ENCODE results near the gene MITF. TPM values are rescaled to one million over a fixed set of nuclear protein-coding genes. Genes with fewer than 3 reads are reported as not detected.

Gene MITF
- total RNA-seq, 2 experiments from 2014 or later = 1.4 to 1.6 TPM

DNA sequence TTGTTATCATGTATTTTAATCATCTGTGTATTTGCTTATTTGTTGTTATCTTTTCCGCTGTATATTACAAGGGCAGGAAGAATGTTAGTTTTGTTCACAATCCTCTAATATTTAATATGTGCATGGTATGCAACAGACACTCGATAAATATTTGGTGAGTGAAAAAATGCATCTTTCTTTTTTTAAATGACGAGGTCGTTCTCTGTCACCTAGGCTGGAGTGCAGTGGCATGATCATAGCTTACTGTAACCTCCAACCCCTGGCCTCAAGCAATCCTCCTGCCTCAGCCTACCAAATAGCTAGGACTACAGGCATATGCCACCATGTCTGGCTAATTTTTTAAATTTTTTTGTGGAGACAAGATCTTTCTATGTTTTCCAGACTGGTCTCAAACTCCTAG is 66.2 kb downstream of the MITF start:
- Mint-ChIP-seq H3K4me3 (no peak overlapping the region), H3K36me3 (no peaks in the 10 kb centered on the region), H3K4me1 (no peaks in the 10 kb centered on the region), H3K27ac (no peak overlapping the region), H3K27me3 (peaks cover 3% of the 10 kb centered on the region), H3K9me3 (no peaks in the 10 kb centered on the region)
- ATAC-seq (ENCODE audit: low read depth) = no peak
- no peak for DNase-seq
- POLR2A ChIA-PET = no interaction called here

DNA sequence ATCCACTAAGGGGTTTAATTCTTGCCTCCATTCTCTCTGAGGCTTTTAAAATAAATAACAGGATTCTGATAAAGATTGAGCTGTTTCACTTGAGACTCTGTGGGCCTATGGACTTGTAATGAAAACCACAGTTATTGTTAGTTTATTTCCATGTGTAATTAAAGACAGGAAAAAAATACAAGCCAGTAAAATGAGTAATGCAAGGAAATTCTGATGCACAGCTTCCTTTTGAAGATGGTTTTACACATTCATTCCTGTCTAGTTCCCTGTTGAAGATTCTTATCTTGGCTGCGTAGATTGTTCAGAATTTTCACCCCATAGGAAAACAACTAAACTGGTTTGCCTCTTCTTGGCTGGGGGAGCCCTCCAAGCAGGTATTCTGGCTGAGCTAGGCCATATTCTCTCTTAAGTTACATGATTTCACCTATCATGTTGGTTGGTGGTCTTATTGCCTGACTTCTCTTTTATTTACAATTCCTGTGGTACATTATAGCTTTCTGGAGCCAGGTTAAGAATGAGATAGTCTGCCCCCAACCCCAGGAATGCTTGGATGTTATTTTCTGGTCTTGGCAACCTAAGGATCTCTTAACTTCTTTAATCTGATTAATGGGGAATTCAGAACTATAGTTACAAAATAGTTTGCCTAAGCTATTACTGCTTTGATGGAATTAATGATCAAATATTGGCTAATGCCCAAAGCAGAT is 67.6 kb downstream of the MITF start:
- no peaks in the 10 kb centered on the region for H3K4me1 Mint-ChIP-seq
- POLR2A ChIA-PET = no interaction called here
- no peaks in the 10 kb centered on the region for H3K36me3 Mint-ChIP-seq
- H3K27ac Mint-ChIP-seq = no peak overlapping the region
- DNase-seq = no peak
- ATAC-seq (ENCODE audit: low read depth) = no peak
- H3K9me3 Mint-ChIP-seq = no peaks in the 10 kb centered on the region
- H3K27me3 Mint-ChIP-seq = peaks cover 3% of the 10 kb centered on the region
- no peak overlapping the region for H3K4me3 Mint-ChIP-seq

DNA sequence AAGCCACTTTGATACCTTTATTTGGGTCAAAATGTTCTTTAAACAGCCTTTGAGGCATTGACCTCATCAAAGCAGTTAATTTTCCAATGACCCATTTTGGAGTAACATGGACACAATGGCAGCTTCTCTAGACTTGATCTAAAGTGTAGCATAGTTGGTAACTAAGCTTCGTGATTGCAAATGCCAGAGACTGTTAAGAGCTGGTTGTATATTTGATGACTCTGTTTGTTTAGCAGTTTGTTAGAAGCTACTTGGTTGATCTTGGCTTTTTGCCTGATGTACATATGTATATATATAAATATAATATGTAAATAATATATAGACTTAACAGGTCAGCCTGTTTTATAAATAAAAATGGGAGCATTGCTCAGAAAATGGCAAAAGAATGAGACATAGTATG is 68.4 kb downstream of the MITF start:
- H3K36me3 Mint-ChIP-seq = no peaks in the 10 kb centered on the region
- no peak overlapping the region for H3K27ac Mint-ChIP-seq
- H3K4me3 Mint-ChIP-seq = no peak overlapping the region
- peaks cover 3% of the 10 kb centered on the region for H3K27me3 Mint-ChIP-seq
- ATAC-seq (ENCODE audit: low read depth) (no peak), DNase-seq (no peak)
- H3K4me1 Mint-ChIP-seq = no peaks in the 10 kb centered on the region
- POLR2A ChIA-PET = no interaction called here
- no peaks in the 10 kb centered on the region for H3K9me3 Mint-ChIP-seq

DNA sequence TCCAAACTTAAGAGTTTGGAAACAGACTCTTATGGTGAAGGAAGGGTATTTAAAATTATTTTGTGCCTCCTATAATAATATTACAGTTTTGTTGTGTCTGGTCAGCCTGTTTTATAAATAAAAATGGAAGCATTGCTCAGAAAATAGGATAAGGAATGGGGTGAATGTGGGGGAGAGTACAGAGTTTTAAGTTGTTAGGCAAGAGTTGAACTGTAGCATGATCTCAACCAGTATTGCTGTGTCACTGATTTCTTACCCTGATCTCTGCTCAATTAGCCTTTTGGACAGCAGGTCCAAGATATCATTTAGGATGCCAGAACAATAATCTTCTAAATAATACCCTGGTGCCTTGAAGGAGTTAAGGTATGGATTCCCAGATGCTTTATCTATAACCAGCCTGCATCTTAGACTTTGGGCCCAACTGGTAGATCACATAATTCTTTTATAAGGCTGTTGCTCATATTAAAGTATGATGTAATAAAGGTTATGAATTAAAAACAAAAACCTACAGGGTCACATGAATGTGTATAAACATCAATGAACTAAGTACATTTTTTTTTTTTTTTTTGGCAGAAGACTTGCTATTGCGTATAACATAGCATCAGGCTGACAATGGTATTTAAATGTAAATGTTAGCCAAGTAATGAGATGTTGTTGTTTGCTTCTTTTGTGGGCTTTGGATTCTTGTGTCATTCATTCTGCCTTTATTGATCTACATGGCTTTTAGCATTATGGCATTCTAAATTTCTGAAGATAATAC is 70.0 kb downstream of the MITF start:
- H3K36me3 Mint-ChIP-seq = no peaks in the 10 kb centered on the region
- H3K27me3 Mint-ChIP-seq = peaks cover 3% of the 10 kb centered on the region
- POLR2A ChIA-PET = no interaction called here
- no peak overlapping the region for H3K4me3 Mint-ChIP-seq
- H3K4me1 Mint-ChIP-seq = no peaks in the 10 kb centered on the region
- no peaks in the 10 kb centered on the region for H3K9me3 Mint-ChIP-seq
- H3K27ac Mint-ChIP-seq = no peak overlapping the region
- ATAC-seq (ENCODE audit: low read depth) (no peak), DNase-seq (no peak)

DNA sequence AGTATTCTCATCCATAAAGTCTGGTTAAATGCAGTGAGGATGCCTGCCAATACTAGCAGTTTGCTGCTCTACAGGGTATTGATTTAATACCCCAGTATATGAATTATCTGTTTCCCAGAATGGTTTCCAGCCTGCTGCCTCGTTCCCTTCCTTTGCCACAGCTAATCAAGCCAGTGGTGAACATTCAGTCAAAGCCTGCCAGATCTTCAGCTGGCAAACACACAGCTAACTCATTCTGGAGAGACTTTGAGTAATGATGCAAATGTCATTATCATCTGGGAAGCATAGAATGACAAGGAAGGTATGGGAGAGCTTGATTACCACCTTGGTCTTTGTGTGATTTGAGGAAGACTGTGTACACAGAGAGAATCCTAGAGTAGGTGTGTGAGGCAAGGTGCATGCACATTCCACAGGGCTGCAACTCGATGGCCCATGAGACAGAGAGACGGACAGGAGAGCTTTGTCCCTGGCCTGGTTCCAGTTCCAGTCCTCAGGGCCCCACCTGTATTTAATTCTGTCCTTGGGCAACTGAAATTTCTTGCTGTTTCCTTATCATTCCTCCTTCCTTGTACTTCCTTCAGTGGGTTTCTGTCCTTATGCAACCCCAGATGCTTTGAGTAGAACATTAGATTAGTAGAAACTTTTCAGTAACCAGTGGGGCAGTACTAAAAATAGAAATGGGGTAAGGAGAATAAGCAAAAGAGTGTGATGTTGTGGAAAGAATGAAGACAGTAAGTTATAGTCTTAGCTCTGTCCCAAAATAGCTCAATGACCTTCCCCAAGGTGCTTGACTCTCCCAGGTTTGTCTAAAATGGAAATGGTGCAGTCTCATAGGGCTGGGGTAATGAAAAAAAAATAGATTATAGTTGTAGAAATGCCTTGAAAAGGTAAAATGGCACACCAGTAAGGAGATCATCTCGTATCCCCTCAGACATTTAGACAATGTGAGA is 72.5 kb downstream of the MITF start:
- ATAC-seq (ENCODE audit: low read depth) (no peak), DNase-seq (no peak)
- H3K27me3 Mint-ChIP-seq = peaks cover 3% of the 10 kb centered on the region
- H3K9me3 Mint-ChIP-seq = no peaks in the 10 kb centered on the region
- no peaks in the 10 kb centered on the region for H3K36me3 Mint-ChIP-seq
- H3K4me1 Mint-ChIP-seq = no peaks in the 10 kb centered on the region
- no peak overlapping the region for H3K27ac Mint-ChIP-seq
- POLR2A ChIA-PET = no interaction called here
- H3K4me3 Mint-ChIP-seq = no peak overlapping the region

DNA sequence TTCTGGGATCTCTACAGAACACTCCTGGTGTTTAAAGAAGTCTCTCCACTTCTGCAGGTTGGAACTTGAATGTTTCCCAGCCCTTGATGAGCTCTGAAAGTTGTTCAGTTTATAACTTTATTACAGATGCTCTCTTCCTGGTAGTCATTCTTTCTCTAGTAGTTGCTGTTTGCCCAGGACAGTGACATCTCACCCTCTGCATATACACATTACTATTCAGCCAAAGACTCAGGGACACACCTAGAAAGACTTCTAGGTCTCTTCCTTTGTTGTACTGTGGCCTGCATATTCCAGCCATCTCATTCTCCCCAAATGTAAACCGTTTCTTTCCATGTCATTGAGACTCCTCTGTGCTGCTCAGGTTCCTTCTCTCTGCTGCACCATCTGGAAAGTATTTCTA is 76.7 kb downstream of the MITF start:
- no peak for DNase-seq
- Mint-ChIP-seq H3K4me1 (no peaks in the 10 kb centered on the region), H3K9me3 (no peaks in the 10 kb centered on the region), H3K27ac (no peak overlapping the region), H3K27me3 (no peaks in the 10 kb centered on the region), H3K36me3 (no peaks in the 10 kb centered on the region), H3K4me3 (no peak overlapping the region)
- POLR2A ChIA-PET = no interaction called here
- ATAC-seq (ENCODE audit: low read depth) = no peak

DNA sequence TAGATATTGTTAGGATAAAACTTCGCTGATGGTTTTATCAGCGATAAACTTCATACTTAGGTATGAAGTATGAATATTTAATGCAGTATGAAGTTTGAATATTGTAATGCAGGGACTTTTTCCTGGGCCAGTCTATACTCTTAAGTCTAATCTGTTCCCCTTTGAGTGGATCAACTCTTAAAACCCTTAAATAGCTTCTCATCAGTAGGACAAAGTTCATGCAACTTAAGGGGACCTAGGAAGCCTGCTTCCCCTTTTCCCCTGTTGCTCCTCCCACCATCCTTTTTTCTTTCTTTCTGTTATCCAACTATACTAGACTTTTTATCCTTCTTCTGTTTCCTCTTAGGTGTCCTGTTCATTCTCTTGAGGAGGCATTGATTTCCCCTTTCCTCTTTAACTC is 78.7 kb downstream of the MITF start:
- Mint-ChIP-seq H3K36me3 (no peaks in the 10 kb centered on the region), H3K9me3 (no peaks in the 10 kb centered on the region), H3K4me1 (no peaks in the 10 kb centered on the region), H3K27ac (no peak overlapping the region), H3K4me3 (no peak overlapping the region), H3K27me3 (no peaks in the 10 kb centered on the region)
- POLR2A ChIA-PET = no interaction called here
- DNase-seq (no peak), ATAC-seq (ENCODE audit: low read depth) (no peak)

DNA sequence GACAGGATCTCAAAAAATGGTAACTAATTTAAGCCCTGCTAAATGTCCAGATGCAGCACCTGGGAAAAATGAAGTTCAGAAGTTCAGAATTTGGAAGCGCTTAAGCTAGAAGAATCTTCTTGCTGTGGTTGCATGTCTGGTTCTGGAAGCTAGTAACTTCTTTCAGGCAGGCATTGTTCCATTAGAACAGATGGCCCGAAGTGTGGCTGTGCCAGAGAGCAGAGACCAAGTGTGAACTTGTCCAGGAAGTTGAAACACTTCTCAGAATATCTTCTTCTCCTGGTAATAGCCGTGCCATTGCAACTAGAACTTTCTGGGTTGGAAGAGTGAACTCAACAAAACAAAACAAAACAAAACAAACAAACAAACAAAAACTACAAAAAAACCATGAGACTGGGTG is 80.0 kb downstream of the MITF start:
- Mint-ChIP-seq H3K9me3 (no peaks in the 10 kb centered on the region), H3K4me3 (no peak overlapping the region), H3K27ac (no peak overlapping the region), H3K36me3 (no peaks in the 10 kb centered on the region), H3K27me3 (no peaks in the 10 kb centered on the region), H3K4me1 (no peaks in the 10 kb centered on the region)
- ATAC-seq (ENCODE audit: low read depth) (no peak), DNase-seq (no peak)
- POLR2A ChIA-PET = no interaction called here

DNA sequence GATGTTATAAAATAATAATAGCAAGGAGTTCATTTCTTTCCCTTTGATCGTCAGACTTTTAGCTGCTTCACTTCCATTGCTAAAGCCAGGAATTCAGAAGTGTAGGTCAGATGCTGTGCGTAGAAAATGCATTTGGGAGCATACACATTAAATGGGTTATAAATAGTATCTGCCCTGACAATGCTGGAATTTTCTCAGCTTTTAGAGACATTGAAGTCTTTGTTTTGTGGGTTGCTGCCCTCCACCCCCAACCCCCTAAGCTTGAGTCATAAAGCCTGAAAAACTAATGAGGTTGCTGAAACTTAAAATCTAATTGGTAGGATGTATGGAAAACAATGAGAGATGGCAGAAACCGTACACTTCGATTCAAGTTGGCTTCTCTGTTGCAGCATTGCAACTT is 81.9 kb downstream of the MITF start:
- no peaks in the 10 kb centered on the region for H3K27me3 Mint-ChIP-seq
- no peaks in the 10 kb centered on the region for H3K9me3 Mint-ChIP-seq
- H3K36me3 Mint-ChIP-seq = no peaks in the 10 kb centered on the region
- no peak overlapping the region for H3K4me3 Mint-ChIP-seq
- no peak for ATAC-seq (ENCODE audit: low read depth)
- DNase-seq = no peak
- H3K4me1 Mint-ChIP-seq = no peaks in the 10 kb centered on the region
- no peak overlapping the region for H3K27ac Mint-ChIP-seq
- POLR2A ChIA-PET = no interaction called here

DNA sequence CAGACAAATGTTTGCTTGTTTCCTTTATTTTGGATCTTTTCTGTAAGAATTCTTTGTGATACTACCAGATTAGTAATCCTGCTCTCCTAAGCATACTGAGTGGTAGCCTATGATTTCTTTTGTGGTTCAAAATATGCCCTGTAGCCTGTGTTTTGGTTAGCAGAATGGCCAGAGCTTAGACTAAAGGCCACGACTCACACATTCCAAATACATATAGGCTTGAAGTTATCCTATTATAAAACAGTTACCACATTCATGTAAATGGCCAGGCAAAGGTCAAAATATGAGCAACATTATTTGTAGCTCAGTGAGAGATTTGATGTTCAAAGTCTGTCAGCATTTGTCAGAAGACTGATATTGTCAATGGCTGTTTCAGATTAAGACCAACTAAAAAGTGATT is 84.5 kb downstream of the MITF start:
- no peak overlapping the region for H3K4me3 Mint-ChIP-seq
- H3K27me3 Mint-ChIP-seq = no peaks in the 10 kb centered on the region
- H3K4me1 Mint-ChIP-seq = no peaks in the 10 kb centered on the region
- ATAC-seq (ENCODE audit: low read depth) (no peak), DNase-seq (no peak)
- no peaks in the 10 kb centered on the region for H3K9me3 Mint-ChIP-seq
- no peak overlapping the region for H3K27ac Mint-ChIP-seq
- POLR2A ChIA-PET = no interaction called here
- H3K36me3 Mint-ChIP-seq = no peaks in the 10 kb centered on the region

DNA sequence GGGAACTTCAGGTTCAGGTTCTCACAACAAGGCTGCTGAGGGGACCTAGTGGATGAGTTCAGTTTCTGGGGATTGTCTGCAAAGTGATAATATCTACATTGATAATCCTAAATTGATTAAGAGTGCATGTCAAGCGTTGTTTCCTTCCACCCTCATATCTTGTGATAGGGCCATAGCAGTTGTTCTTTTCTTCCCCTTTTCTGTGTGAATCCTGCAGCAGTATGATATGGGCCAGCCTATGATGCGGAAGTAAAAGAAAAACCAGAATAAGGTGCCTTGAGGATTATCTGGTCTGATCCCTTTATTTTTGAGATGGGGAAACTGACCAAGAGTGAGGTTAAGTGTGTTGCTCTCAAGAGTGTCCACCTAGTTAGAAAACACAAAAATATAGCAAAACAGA is 86.2 kb downstream of the MITF start:
- Mint-ChIP-seq H3K36me3 (no peaks in the 10 kb centered on the region), H3K27ac (no peak overlapping the region), H3K4me1 (no peaks in the 10 kb centered on the region), H3K9me3 (no peaks in the 10 kb centered on the region), H3K4me3 (no peak overlapping the region), H3K27me3 (no peaks in the 10 kb centered on the region)
- POLR2A ChIA-PET = no interaction called here
- ATAC-seq (ENCODE audit: low read depth) = no peak
- no peak for DNase-seq

DNA sequence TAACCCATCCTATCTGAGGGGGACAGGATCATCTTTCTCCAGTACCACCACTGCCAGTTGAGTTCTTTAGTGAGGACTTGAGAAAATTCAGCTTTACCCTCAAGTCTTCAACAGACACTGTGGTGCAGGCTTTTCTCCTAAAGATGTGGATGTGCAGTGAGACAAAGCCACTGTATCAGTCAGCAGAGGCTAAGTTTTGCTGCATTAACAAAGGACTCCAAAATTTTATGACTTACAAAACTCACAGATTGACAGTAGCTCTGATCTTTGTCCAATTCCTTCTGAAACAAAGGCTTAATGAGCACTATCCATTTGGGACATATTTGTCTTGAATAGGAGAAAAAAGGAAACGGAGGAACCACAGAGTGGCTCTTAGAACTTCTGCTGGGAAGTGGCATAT is 87.9 kb downstream of the MITF start:
- Mint-ChIP-seq H3K9me3 (no peaks in the 10 kb centered on the region), H3K4me1 (no peaks in the 10 kb centered on the region), H3K36me3 (no peaks in the 10 kb centered on the region), H3K27me3 (no peaks in the 10 kb centered on the region), H3K27ac (no peak overlapping the region), H3K4me3 (no peak overlapping the region)
- ATAC-seq (ENCODE audit: low read depth) (no peak), DNase-seq (no peak)
- POLR2A ChIA-PET = no interaction called here

DNA sequence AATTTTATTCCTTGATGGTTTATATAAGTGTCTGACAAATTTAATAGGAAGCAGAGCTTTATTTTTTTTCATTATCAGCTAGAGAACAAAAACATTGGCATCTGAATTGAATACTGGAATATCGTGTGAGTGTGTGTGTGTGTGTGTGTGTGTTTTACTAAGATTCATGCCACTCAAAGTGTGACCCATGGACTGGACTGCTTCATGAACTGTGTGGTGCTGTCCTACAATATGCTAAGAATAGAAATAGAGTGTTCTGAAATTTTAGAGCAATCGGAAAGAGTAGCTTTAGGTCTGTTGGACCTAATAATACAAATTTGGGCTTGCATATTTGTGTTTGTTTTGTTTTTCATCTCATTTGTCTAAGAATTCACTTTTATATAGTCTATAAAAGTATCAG is 89.6 kb downstream of the MITF start:
- Mint-ChIP-seq H3K4me3 (no peak overlapping the region), H3K27ac (no peak overlapping the region), H3K9me3 (peaks cover 3% of the 10 kb centered on the region), H3K4me1 (no peaks in the 10 kb centered on the region), H3K36me3 (no peaks in the 10 kb centered on the region), H3K27me3 (no peaks in the 10 kb centered on the region)
- ATAC-seq (ENCODE audit: low read depth) = no peak
- DNase-seq = no peak
- POLR2A ChIA-PET = no interaction called here

DNA sequence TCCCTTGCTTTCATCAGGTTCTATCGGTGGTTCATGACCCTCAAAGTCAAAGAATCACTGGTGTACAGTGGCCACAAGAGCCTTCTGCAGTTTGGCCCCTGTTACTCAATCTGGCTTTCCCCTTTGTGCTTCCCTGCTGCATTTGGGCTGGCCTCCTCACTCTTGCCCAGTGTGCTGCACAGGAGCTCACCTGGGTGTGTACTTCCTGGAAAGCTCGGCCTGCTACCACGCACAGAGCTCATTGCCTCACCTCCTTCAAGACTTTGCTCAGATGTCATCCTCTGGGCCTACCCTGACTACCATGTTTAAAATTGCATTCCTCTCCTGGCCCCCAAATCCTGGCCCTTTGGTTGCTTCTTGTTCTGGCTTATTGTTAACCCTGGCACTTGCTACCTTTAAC is 90.9 kb downstream of the MITF start:
- Mint-ChIP-seq H3K9me3 (peaks cover 3% of the 10 kb centered on the region), H3K27me3 (no peaks in the 10 kb centered on the region), H3K4me1 (no peaks in the 10 kb centered on the region), H3K27ac (no peak overlapping the region), H3K4me3 (no peak overlapping the region), H3K36me3 (no peaks in the 10 kb centered on the region)
- POLR2A ChIA-PET = no interaction called here
- DNase-seq (no peak), ATAC-seq (ENCODE audit: low read depth) (no peak)

Data from activated naive CD8-positive, alpha-beta T cell treated with anti-CD3 and anti-CD28 coated beads, Interleukin-2, amount 10 ng/mL, durations not matched to agents 7 days and 5 days (primary cell).